GM12878 (cell line): ENCODE results near the gene INHBE. TPM values are rescaled to one million over a fixed set of nuclear protein-coding genes. Genes with fewer than 3 reads are reported as not detected.

Source experiments
- ATAC-seq: fragments of 200-7000 bp; cut with Tn5 transposase; 3 replicates; pipeline ENCODE4 v1.9.1; 2020; ENCODE audit warnings: mild to moderate bottlenecking, moderate library complexity
- BruUV-seq: library from RNA; stranded (reverse); fragments of 400-500 nt; replicated peaks from 2 replicates; lab custom pipeline; 2021; lab: Mats Ljungman, UMichigan
- CTCF ChIA-PET: fragments of 300-600 bp; sonication (Branson Sonifier 250); formaldehyde crosslinking; extraction: SDS; loops from one replicate; lab custom pipeline; 2021; ENCODE audit warnings: inconsistent platforms; lab: Yijun Ruan, JAX
- POLR2A ChIA-PET: fragments of 350-600 bp; formaldehyde crosslinking; extraction: SDS; loops from one replicate; lab custom pipeline; 2021; ENCODE audit warnings: inconsistent platforms; lab: Charles Lee
- RAD21 ChIA-PET: fragments of 300-600 bp; sonication (Branson Sonifier 250); formaldehyde crosslinking; loops from one replicate; lab custom pipeline; 2023; ENCODE audit warnings: antibody characterized with exemption; ENCODE audit not compliant: unreplicated experiment; lab: Charles Lee
- SMC1A ChIA-PET: fragments of 300-600 bp; sonication (Branson Sonifier 250); formaldehyde crosslinking; loops from one replicate; lab custom pipeline; 2023; ENCODE audit not compliant: unreplicated experiment, uncharacterized antibody; lab: Charles Lee
- DNase-seq: peaks from one replicate; pipeline ENCODE4 v3.0.0-alpha.2; 2011; ENCODE audit warnings: low read depth, low spot score
- FAIRE-seq: peaks from 3 replicates; lab custom pipeline; 2011; peaks lifted over from hg19 to GRCh38; lab: Jason Lieb, UNC
- H2AFZ ChIP-seq: 2 replicates; pipeline ENCODE4 v1.6.0; 2011; ENCODE audit warnings: low read depth, low read length, control low read depth; ENCODE audit not compliant: control insufficient read depth
- H3K27ac ChIP-seq: 2 replicates; pipeline ENCODE4 v1.5.1; 2011; ENCODE audit warnings: control low read depth; ENCODE audit not compliant: control insufficient read depth, insufficient read depth
- H3K27me3 ChIP-seq, 2 experiments: replicated peaks in 1 of 2; 2 replicates each; pipeline versions ENCODE4 v1.6.0 to v1.6.1; 2011; ENCODE audit warnings: low read length in 1 of 2; ENCODE audit not compliant: control insufficient read depth in 2 of 2, insufficient read depth in 2 of 2
- H3K36me3 ChIP-seq, 2 experiments: 2 replicates each; pipeline ENCODE4 v1.5.1; 2011; ENCODE audit warnings: low read length in 1 of 2; ENCODE audit not compliant: control insufficient read depth in 2 of 2, insufficient read depth in 2 of 2
- H3K4me1 ChIP-seq: 2 replicates; pipeline ENCODE4 v1.6.1; 2011; ENCODE audit warnings: mild to moderate bottlenecking, low read length, moderate library complexity, mixed read lengths; ENCODE audit not compliant: control insufficient read depth, insufficient read depth
- H3K4me2 ChIP-seq: 2 replicates; pipeline ENCODE4 v1.6.0; 2011; ENCODE audit warnings: control low read depth; ENCODE audit not compliant: control insufficient read depth, insufficient read depth
- H3K4me3 ChIP-seq: fragments of 200-600 bp; sonication (generic); 2 replicates; pipeline ENCODE4 v1.5.1; 2016
- H3K79me2 ChIP-seq: 2 replicates; pipeline ENCODE4 v1.6.0; 2011; ENCODE audit warnings: low read length; ENCODE audit not compliant: control insufficient read depth, insufficient read depth
- H3K9ac ChIP-seq: 2 replicates; pipeline ENCODE4 v1.8.0; 2011; ENCODE audit warnings: low read length, control low read depth, mixed read lengths; ENCODE audit not compliant: control insufficient read depth, insufficient read depth
- H3K9me3 ChIP-seq: replicated peaks from 3 replicates; pipeline ENCODE4 v1.5.1; 2011; ENCODE audit warnings: mild to moderate bottlenecking, low read length; ENCODE audit not compliant: control insufficient read depth, insufficient read depth
- H4K20me1 ChIP-seq: 2 replicates; pipeline ENCODE4 v1.6.0; 2011; ENCODE audit not compliant: control insufficient read depth, insufficient read depth
- BHLHE40 ChIP-seq, 2 experiments: fragments of 450-650 bp in 1 of 2; IDR thresholded peaks; 2 replicates each; pipeline ENCODE4 v1.6.1; 2011 to 2017; ENCODE audit warnings: low read depth in 2 of 2, borderline replicate concordance in 1 of 2, improper control_type of control experiment in 1 of 2, low read length in 1 of 2, mild to moderate bottlenecking in 1 of 2
- FOXK2 ChIP-seq: fragments of 450-650 bp; IDR thresholded peaks from 2 replicates; pipeline ENCODE4 v1.6.1; 2017; ENCODE audit warnings: mild to moderate bottlenecking, moderate library complexity
- MTA2 ChIP-seq: fragments of 450-650 bp; IDR thresholded peaks from 2 replicates; pipeline ENCODE4 v1.6.1; 2016; ENCODE audit warnings: low read depth, mild to moderate bottlenecking, moderate library complexity
- SP1 ChIP-seq: IDR thresholded peaks from one replicate; pipeline ENCODE4 v1.6.1; 2011; ENCODE audit warnings: low read depth, low read length
- TAF1 ChIP-seq: IDR thresholded peaks from 2 replicates; pipeline ENCODE4 v1.6.1; 2011; ENCODE audit warnings: mild to moderate bottlenecking, low read depth, low read length, borderline replicate concordance
- TCF12 ChIP-seq: IDR thresholded peaks from 2 replicates; pipeline ENCODE4 v1.6.1; 2011; ENCODE audit warnings: low read depth, mild to moderate bottlenecking, low read length
- WGBS: methylation state at CpG from one replicate; pipeline ENCODE4 v1.1.6; 2016; ENCODE audit warnings: low lambda C conversion rate; ENCODE audit not compliant: insufficient replicate concordance, insufficient coverage; ENCODE audit errors: missing lambda C conversion rate; 5-methylcytosine and 5-hydroxymethylcytosine counted together
- in situ Hi-C: fragments of 300-500 bp; cut with MboI; formaldehyde crosslinking; loops from 9 replicates; pipeline ENCODE4 v1.14.3; 2018; ENCODE audit warnings: mixed read lengths
- intact Hi-C: fragments of 100-400 bp; cut with micrococcal nuclease; formaldehyde crosslinking; loops from one replicate; pipeline ENCODE4 v1.14.2; 2022; ENCODE audit not compliant: unreplicated experiment
- polyA plus RNA-seq, 11 experiments: library from polyadenylated mRNA; depleted of rRNA in 4 of 11; unstranded in 6 of 11; stranded (reverse) in 5 of 11; fragments of >200 nt; fragmentation: Nextera tagmentation in 4 of 11; fragmentation: Illumina TruSeq in 1 of 11; extraction: Ambion mirVana in 4 of 11; extraction: Trizol in 1 of 11; gene quantifications; 1 replicate in 1 of 11; 2 replicates in 10 of 11; pipeline versions ENCODE4 v1.2.1 to v1.2.3, GENCODE V29; 2011 to 2016; ENCODE audit warnings: inconsistent platforms in 2 of 11, missing spikeins in 2 of 11, low read depth in 1 of 11
- total RNA-seq, 4 experiments: library from RNA; depleted of rRNA in 3 of 4; stranded (reverse); fragments of >200 nt in 3 of 4; fragmentation: Illumina TruSeq in 1 of 4; extraction: Trizol in 1 of 4; gene quantifications; 2 replicates each; pipeline versions ENCODE4 v1.2.1 to v1.2.3, GENCODE V29; 2013 to 2021
- TF ChIP-seq, protein P1 (sequence below): IDR thresholded peaks from 2 replicates; pipeline ENCODE4 v1.6.1; 2012; ENCODE audit warnings: low read depth, low read length, improper control_type of control experiment
- TF ChIP-seq, protein P2 (sequence below): fragments of 450-650 bp; formaldehyde crosslinking; IDR thresholded peaks from 2 replicates; pipeline ENCODE4 v1.4.0; 2020; ENCODE audit warnings: mild to moderate bottlenecking, moderate library complexity

The INHBE gene
- total and polyA plus RNA-seq, 10 of the 15 experiments (the other 5 are each of a cell fraction or from before 2014, with no cell fraction given): 0.09 to 2.5 (median 0.37) TPM

DNA sequence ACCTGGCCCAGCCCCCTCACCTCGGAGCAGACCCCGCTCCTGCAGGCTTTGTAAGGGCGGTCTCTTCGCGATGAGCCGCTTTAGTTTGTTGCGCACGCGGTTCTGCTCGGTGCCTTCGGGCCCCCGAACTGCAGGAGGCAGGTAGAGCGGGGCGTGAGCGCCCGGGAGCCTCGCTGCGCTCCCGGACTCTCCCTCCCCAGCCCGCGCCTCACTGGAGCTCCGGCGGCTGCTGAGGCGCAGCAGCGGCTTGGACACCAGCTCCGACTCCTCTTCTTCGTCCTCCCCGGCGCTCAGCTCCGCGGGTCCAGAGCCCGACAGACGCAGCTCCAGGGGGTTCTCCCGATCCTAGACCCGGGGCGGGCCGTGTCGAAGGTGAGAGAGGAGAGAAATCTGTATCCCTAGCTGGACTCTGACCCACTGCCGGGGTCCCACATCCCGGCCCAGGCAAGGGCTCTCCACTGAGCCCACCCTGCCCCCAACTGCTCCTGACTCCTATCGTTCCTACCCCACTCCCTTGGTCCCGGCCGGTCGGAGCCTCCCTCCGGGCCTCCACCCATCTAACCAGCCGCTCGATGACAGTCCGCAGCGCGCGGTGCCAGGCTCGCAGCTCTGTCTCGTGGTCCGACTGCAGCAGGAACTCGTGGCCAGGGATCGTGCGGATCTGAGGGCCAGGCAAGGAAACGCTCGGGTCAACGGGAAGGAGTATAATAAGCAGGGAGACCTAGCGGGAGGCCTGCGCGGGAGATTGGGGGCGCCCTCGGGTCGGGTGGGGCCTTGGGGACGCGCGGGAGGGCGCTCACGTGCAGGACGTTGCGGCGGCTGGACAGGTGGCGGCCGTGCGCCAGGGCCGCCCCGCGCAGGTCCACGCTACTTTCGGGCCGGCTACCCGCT is 20.4 kb downstream of the INHBE start:
- FAIRE-seq: no peak
- H3K27ac ChIP-seq: peak overlapping the region; percentile 85
- TF ChIP-seq FOXK2 (no peak), TCF12 (no peak), SP1 (peak; percentile 3), BHLHE40 (IDR thresholded peaks at IDR 0.05; ENCODE audit: borderline replicate concordance in 1 of 2, low read depth in 2 of 2, low read length in 1 of 2) (peak; percentile 79 to 96), MTA2 (no peak), TAF1 (no peak)
- TF ChIP-seq, protein P1, sequence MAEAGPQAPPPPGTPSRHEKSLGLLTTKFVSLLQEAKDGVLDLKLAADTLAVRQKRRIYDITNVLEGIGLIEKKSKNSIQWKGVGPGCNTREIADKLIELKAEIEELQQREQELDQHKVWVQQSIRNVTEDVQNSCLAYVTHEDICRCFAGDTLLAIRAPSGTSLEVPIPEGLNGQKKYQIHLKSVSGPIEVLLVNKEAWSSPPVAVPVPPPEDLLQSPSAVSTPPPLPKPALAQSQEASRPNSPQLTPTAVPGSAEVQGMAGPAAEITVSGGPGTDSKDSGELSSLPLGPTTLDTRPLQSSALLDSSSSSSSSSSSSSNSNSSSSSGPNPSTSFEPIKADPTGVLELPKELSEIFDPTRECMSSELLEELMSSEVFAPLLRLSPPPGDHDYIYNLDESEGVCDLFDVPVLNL: no peak
- TF ChIP-seq, protein P2, sequence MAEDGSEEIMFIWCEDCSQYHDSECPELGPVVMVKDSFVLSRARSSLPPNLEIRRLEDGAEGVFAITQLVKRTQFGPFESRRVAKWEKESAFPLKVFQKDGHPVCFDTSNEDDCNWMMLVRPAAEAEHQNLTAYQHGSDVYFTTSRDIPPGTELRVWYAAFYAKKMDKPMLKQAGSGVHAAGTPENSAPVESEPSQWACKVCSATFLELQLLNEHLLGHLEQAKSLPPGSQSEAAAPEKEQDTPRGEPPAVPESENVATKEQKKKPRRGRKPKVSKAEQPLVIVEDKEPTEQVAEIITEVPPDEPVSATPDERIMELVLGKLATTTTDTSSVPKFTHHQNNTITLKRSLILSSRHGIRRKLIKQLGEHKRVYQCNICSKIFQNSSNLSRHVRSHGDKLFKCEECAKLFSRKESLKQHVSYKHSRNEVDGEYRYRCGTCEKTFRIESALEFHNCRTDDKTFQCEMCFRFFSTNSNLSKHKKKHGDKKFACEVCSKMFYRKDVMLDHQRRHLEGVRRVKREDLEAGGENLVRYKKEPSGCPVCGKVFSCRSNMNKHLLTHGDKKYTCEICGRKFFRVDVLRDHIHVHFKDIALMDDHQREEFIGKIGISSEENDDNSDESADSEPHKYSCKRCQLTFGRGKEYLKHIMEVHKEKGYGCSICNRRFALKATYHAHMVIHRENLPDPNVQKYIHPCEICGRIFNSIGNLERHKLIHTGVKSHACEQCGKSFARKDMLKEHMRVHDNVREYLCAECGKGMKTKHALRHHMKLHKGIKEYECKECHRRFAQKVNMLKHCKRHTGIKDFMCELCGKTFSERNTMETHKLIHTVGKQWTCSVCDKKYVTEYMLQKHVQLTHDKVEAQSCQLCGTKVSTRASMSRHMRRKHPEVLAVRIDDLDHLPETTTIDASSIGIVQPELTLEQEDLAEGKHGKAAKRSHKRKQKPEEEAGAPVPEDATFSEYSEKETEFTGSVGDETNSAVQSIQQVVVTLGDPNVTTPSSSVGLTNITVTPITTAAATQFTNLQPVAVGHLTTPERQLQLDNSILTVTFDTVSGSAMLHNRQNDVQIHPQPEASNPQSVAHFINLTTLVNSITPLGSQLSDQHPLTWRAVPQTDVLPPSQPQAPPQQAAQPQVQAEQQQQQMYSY (CRISPR knock-in tag): no peak
- TF ChIP-seq, all 136 proteins: peak for 2
- WGBS: 61% methylated on average over 67 of the region's 84 CpGs
- Histone ChIP-seq H3K27me3 (no peaks in the 10 kb centered on the region), H3K36me3 (peaks cover 1 to 25% of the 10 kb centered on the region in 2 experiments), H3K4me1 (peaks cover 31% of the 10 kb centered on the region), H2AFZ (peak overlapping the region; percentile 80), H3K79me2 (peaks cover 44% of the 10 kb centered on the region), H3K4me3 (peak overlapping the region; percentile 92), H3K9ac (peak overlapping the region; percentile 74), H3K9me3 (no peaks in the 10 kb centered on the region), H3K4me2 (peak overlapping the region; percentile 99), H4K20me1 (no peaks in the 10 kb centered on the region)
- in situ Hi-C loops (no loop called here), intact Hi-C loops (loop anchor here (5.0 to 10.0 kb wide), 2 partner anchors 47 to 279 kb away; partner anchors contain the start of genes CDK4, DDIT3, MARCHF9 and MBD6)
- ChIA-PET CTCF (interaction anchor here (0.5 to 8.1 kb wide), 9 partner anchors 10 to 233 kb away, joined by 3 to 114 read pairs (median 9); partner anchors contain the start of genes DDIT3, GLI1 and INHBE), POLR2A (interaction anchor here (0.7 to 2.5 kb wide), 9 partner anchors 9 to 246 kb away, joined by 3 to 16 read pairs (median 6); partner anchors contain the start of genes DCTN2, DDIT3, INHBE and SHMT2), RAD21 (interaction anchor here (1.0 kb wide), 1 partner anchor 99 kb away, joined by 3 read pairs; no protein-coding TSS in a partner anchor), SMC1A (interaction anchor here (2.2 kb wide), 3 partner anchors 13 to 49 kb away, joined by 9 to 18 read pairs (median 10); partner anchors contain the start of gene GLI1)
- ATAC-seq: peak; percentile 8
- no TSS peak for BruUV-seq
- DNase-seq: no peak
